HG03025 (cell line): ENCODE results near the gene LCP1.

ENCODE experiments used
- ATAC-seq: cut with Tn5 transposase; IDR thresholded peaks from one replicate; pipeline ENCODE4 v1.9.1; 2021; ENCODE audit warnings: mild to moderate bottlenecking, moderate library complexity; ENCODE audit not compliant: unreplicated experiment, low FRiP score

Gene LCP1

GRCh38 chr13:46104868-46105267 is 77.1 kb downstream of the LCP1 start, which contains the start of gene CPB2:
CPB2 (minus strand) TSS chr13:46105033; CDS start chr13:46105009, 24 bp downstream.
- ATAC-seq: no peak

GRCh38 chr13:46103037-46103436 is 78.9 kb downstream of the LCP1 start:
- ATAC-seq: no peak

- ATAC-seq: no peak
Measured at GRCh38 chr13:46102255-46102605, 79.7 kb downstream of the LCP1 start.

- ATAC-seq: no peak
Measured at GRCh38 chr13:46101484-46102254, 80.3 kb downstream of the LCP1 start.

- no peak for ATAC-seq
Measured at GRCh38 chr13:46101002-46101401, 81.0 kb downstream of the LCP1 start.

GRCh38 chr13:46100191-46100815 is 81.7 kb downstream of the LCP1 start:
- ATAC-seq: no peak

- ATAC-seq: no peak
Measured at GRCh38 chr13:46097663-46098062, 84.3 kb downstream of the LCP1 start.

- ATAC-seq: no peak
Measured at GRCh38 chr13:46097015-46097414, 85.0 kb downstream of the LCP1 start.

- no peak for ATAC-seq
Measured at GRCh38 chr13:46094478-46094877, 87.5 kb downstream of the LCP1 start.

GRCh38 chr13:46088821-46089562 is 93.0 kb downstream of the LCP1 start:
- no peak for ATAC-seq

GRCh38 chr13:46087481-46087880 is 94.5 kb downstream of the LCP1 start:
- ATAC-seq: no peak

- ATAC-seq: no peak
Measured at GRCh38 chr13:46086985-46087384, 95.0 kb downstream of the LCP1 start.

- no peak for ATAC-seq
Measured at GRCh38 chr13:46086421-46086922, 95.5 kb downstream of the LCP1 start.

- ATAC-seq: no peak
Measured at GRCh38 chr13:46085737-46086136, 96.2 kb downstream of the LCP1 start.

- ATAC-seq: no peak
Measured at GRCh38 chr13:46082324-46082723, 99.7 kb downstream of the LCP1 start.

GRCh38 chr13:46079770-46080169 is 102.2 kb downstream of the LCP1 start:
- ATAC-seq: no peak

- no peak for ATAC-seq
Measured at GRCh38 chr13:46077265-46077664, 104.7 kb downstream of the LCP1 start.

GRCh38 chr13:46076827-46077226 is 105.2 kb downstream of the LCP1 start:
- ATAC-seq: no peak
